Activated CD4-positive, alpha-beta T cell treated with anti-CD3 and anti-CD28 coated beads for 36 hours (primary cell): Measurements from ENCODE around the gene BGN. TPM values are rescaled to one million over a fixed set of nuclear protein-coding genes. Genes with fewer than 3 reads are reported as not detected.

ENCODE experiments used
- total RNA-seq, 2 experiments: library from RNA; stranded (reverse); gene quantifications; one replicate each; pipeline ENCODE4 v1.2.3, GENCODE V29; 2021

The BGN gene
- total RNA-seq, 2 experiments from 2014 or later = not detected

Other genes starting within 250 kb of the BGN start
- gene PNMA6F, start 173.2 kb upstream of the BGN start, total RNA-seq = not detected
- 10 to 100 TPM; 11.5 to 13.4 TPM for gene ZNF275, start 160.8 kb upstream of the BGN start, total RNA-seq
- gene PNMA6E, start 93.6 kb upstream of the BGN start, total RNA-seq = not detected
- gene ZFP92, start 83.5 kb upstream of the BGN start, total RNA-seq = under 1 TPM; 0.98 TPM
- gene TREX2, start 48.9 kb upstream of the BGN start, total RNA-seq = 1 to 10 TPM in 1 of 2 experiments, under 1 TPM in 1; 0.91 to 1.1 TPM
- gene HAUS7, start 24.4 kb upstream of the BGN start, total RNA-seq = 10 to 100 TPM; 41.9 to 70.0 TPM
- not detected for gene ATP2B3, start 22.7 kb downstream of the BGN start, total RNA-seq
- 10 to 100 TPM; 13.9 to 14.7 TPM for gene CCNQ, start 104.2 kb downstream of the BGN start, total RNA-seq
- under 1 TPM; 0.12 to 0.14 TPM for gene DUSP9, start 152.2 kb downstream of the BGN start, total RNA-seq
- under 1 TPM; 0.30 to 0.71 TPM for gene PNCK, start 178.8 kb downstream of the BGN start, total RNA-seq
- gene SLC6A8, start 192.9 kb downstream of the BGN start, total RNA-seq = under 1 TPM; 0.39 to 0.58 TPM
- 100 to 1,000 TPM in 1 of 2 experiments, 10 to 100 TPM in 1; 78.0 to 106 TPM for gene BCAP31, start 229.4 kb downstream of the BGN start, total RNA-seq
- 1 to 10 TPM; 4.5 to 4.8 TPM for gene ABCD1, start 229.9 kb downstream of the BGN start, total RNA-seq